IMR-90 (cell line): ENCODE results near the gene TBC1D3. TPM values are rescaled to one million over a fixed set of nuclear protein-coding genes. Genes with fewer than 3 reads are reported as not detected.
"Not testable (repeated sequence)": the region's sequence is repeated elsewhere in the genome, so short reads cannot be mapped to it uniquely, and the experiment has no call there.

ENCODE experiments used
- ATAC-seq: fragments of 200-7000 bp; cut with Tn5 transposase; 2 replicates; pipeline ENCODE4 v1.9.1; 2020; ENCODE audit warnings: low read depth, mild to moderate bottlenecking, moderate library complexity
- BruUV-seq: library from RNA; stranded (reverse); fragments of 400-500 nt; replicated peaks from 2 replicates; lab custom pipeline; 2021; lab: Mats Ljungman, UMichigan
- CTCF ChIA-PET: fragments of 300-600 bp; formaldehyde crosslinking; extraction: SDS; loops from one replicate; lab custom pipeline; 2021; ENCODE audit warnings: antibody characterized with exemption; lab: Yijun Ruan, JAX
- POLR2A ChIA-PET: fragments of 300-600 bp; sonication (Branson Sonifier 250); formaldehyde crosslinking; loops from one replicate; lab custom pipeline; 2022; ENCODE audit warnings: antibody characterized with exemption; ENCODE audit not compliant: unreplicated experiment; lab: Charles Lee
- DNase-seq: peaks from one replicate; pipeline ENCODE4 v3.0.0; 2013
- H2AFZ ChIP-seq: replicated peaks from 2 replicates; pipeline ENCODE3; 2013; ENCODE audit warnings: low read length, mild to moderate bottlenecking; ENCODE audit not compliant: poor library complexity
- H2AK5ac ChIP-seq: 2 replicates; pipeline ENCODE4 v1.6.1; 2013; ENCODE audit warnings: low read depth, low read length, inconsistent platforms
- H2AK9ac ChIP-seq: replicated peaks from 2 replicates; pipeline ENCODE3; 2013; ENCODE audit warnings: mild to moderate bottlenecking, low read depth, low read length, moderate library complexity; ENCODE audit not compliant: poor library complexity
- H2BK120ac ChIP-seq: 2 replicates; pipeline ENCODE4 v1.6.1; 2013; ENCODE audit warnings: low read depth, low read length, inconsistent platforms
- H2BK15ac ChIP-seq: 3 replicates; pipeline ENCODE4 v1.6.1; 2013; ENCODE audit warnings: low read depth, low read length, inconsistent platforms
- H2BK20ac ChIP-seq: 2 replicates; pipeline ENCODE4 v1.6.1; 2013; ENCODE audit warnings: low read depth, mild to moderate bottlenecking, inconsistent platforms, low read length, moderate library complexity
- H2BK5ac ChIP-seq: 2 replicates; pipeline ENCODE4 v1.6.1; 2013; ENCODE audit warnings: mild to moderate bottlenecking, low read depth, low read length, inconsistent platforms; ENCODE audit not compliant: poor library complexity, severe bottlenecking
- H3K14ac ChIP-seq: replicated peaks from 2 replicates; pipeline ENCODE4 v1.6.1; 2013; ENCODE audit warnings: low read depth, low read length, inconsistent platforms
- H3K18ac ChIP-seq: 2 replicates; pipeline ENCODE4 v1.6.1; 2013; ENCODE audit warnings: low read depth, low read length, control low read depth
- H3K23ac ChIP-seq: 2 replicates; pipeline ENCODE4 v1.6.1; 2013; ENCODE audit warnings: low read depth, low read length, inconsistent platforms
- H3K27ac ChIP-seq: 2 replicates; pipeline ENCODE4 v1.5.1; 2013; ENCODE audit warnings: mild to moderate bottlenecking, control low read depth, low read length; ENCODE audit not compliant: insufficient read depth
- H3K27me3 ChIP-seq: 2 replicates; pipeline ENCODE4 v1.6.1; 2013; ENCODE audit warnings: low read length; ENCODE audit not compliant: control insufficient read depth, insufficient read depth
- H3K36me3 ChIP-seq: 2 replicates; pipeline ENCODE4 v1.6.1; 2013; ENCODE audit warnings: low read length, mixed read lengths; ENCODE audit not compliant: control insufficient read depth, insufficient read depth
- H3K4ac ChIP-seq: 2 replicates; pipeline ENCODE4 v1.6.1; 2013; ENCODE audit warnings: low read depth, low read length, inconsistent platforms
- H3K4me1 ChIP-seq: 2 replicates; pipeline ENCODE4 v1.6.1; 2013; ENCODE audit warnings: low read length, mixed read lengths; ENCODE audit not compliant: control insufficient read depth, insufficient read depth
- H3K4me2 ChIP-seq: 2 replicates; pipeline ENCODE4 v1.6.1; 2013; ENCODE audit warnings: low read depth, mild to moderate bottlenecking, control low read depth, low read length, moderate library complexity
- H3K4me3 ChIP-seq: 2 replicates; pipeline ENCODE4 v1.5.1; 2013; ENCODE audit warnings: low read depth, mild to moderate bottlenecking, control low read depth, low read length, moderate library complexity; ENCODE audit not compliant: insufficient read depth
- H3K56ac ChIP-seq: 2 replicates; pipeline ENCODE4 v1.6.1; 2013; ENCODE audit warnings: low read length, inconsistent platforms; ENCODE audit not compliant: insufficient read depth; ENCODE audit errors: extremely low read depth
- H3K79me1 ChIP-seq, 2 experiments: 2 replicates each; pipeline ENCODE4 v1.6.1; 2013; ENCODE audit warnings: low read length in 2 of 2, inconsistent platforms in 1 of 2, low read depth in 1 of 2
- H3K9ac ChIP-seq: 2 replicates; pipeline ENCODE4 v1.6.1; 2013; ENCODE audit warnings: low read depth, low read length, control low read depth
- H3K9me1 ChIP-seq: 2 replicates; pipeline ENCODE4 v1.6.1; 2013; ENCODE audit warnings: low read length, inconsistent platforms; ENCODE audit not compliant: insufficient read depth
- H3K9me3 ChIP-seq: 2 replicates; pipeline ENCODE4 v1.6.1; 2013; ENCODE audit warnings: low read length; ENCODE audit not compliant: control insufficient read depth, insufficient read depth
- H4K20me1 ChIP-seq: 2 replicates; pipeline ENCODE4 v1.6.1; 2013; ENCODE audit warnings: low read length, inconsistent platforms; ENCODE audit not compliant: insufficient read depth
- H4K5ac ChIP-seq: 2 replicates; pipeline ENCODE4 v1.6.1; 2013; ENCODE audit warnings: mild to moderate bottlenecking, low read depth, low read length, control low read depth
- H4K8ac ChIP-seq, 2 experiments: 2 replicates each; pipeline ENCODE4 v1.6.1; 2013; ENCODE audit warnings: low read depth in 2 of 2, low read length in 2 of 2, control low read depth in 1 of 2, inconsistent platforms in 1 of 2
- H4K91ac ChIP-seq: 2 replicates; pipeline ENCODE4 v1.6.1; 2013; ENCODE audit warnings: low read depth, low read length, inconsistent platforms; ENCODE audit not compliant: insufficient read depth
- WGBS, 2 experiments: methylation state at CpG; one replicate each; pipeline versions ENCODE4 v1.1.5 to v1.1.7; 2013; ENCODE audit warnings: missing lambda C conversion rate in 2 of 2; ENCODE audit not compliant: insufficient read length in 1 of 2; ENCODE audit errors: extremely low coverage in 2 of 2; 5-methylcytosine and 5-hydroxymethylcytosine counted together
- dilution Hi-C: fragments of 300-500 bp; cut with HindIII; formaldehyde crosslinking; loops from one replicate; pipeline ENCODE4 v1.14.3; 2018; ENCODE audit warnings: low sequenced_read_pairs; ENCODE audit not compliant: unreplicated experiment
- in situ Hi-C: fragments of 300-500 bp; cut with MboI; formaldehyde crosslinking; loops from 3 replicates; pipeline ENCODE4 v1.14.3; 2019; ENCODE audit warnings: low sequenced_read_pairs, inconsistent platforms, mixed read lengths
- intact Hi-C: fragments of 100-400 bp; cut with micrococcal nuclease; formaldehyde crosslinking; loops from 2 replicates; pipeline ENCODE4 v1.10.0; 2022
- polyA plus RNA-seq, 3 experiments: library from polyadenylated mRNA; depleted of rRNA; stranded (reverse); fragments of >200 nt; gene quantifications; 2 replicates each; pipeline ENCODE4 v1.2.3, GENCODE V29; 2012; ENCODE audit warnings: low replicate concordance in 1 of 3
- total RNA-seq: library from RNA; depleted of rRNA; stranded (reverse); fragments of >200 nt; gene quantifications from 2 replicates; pipeline ENCODE4 v1.2.3, GENCODE V29; 2012

Gene TBC1D3
- total and polyA plus RNA-seq, 2 of the 4 experiments (the other 2 are of a cell fraction): not detected

GRCh38 chr17:38200271-38200670 lies 7.9 kb upstream of the TBC1D3 start:
- H4K8ac ChIP-seq, DNase-seq, H2BK5ac ChIP-seq, H2AK5ac ChIP-seq, H3K14ac ChIP-seq, H3K56ac ChIP-seq, H4K20me1 ChIP-seq, H2AFZ ChIP-seq, POLR2A ChIA-PET, ATAC-seq, H3K18ac ChIP-seq, H3K36me3 ChIP-seq, H4K5ac ChIP-seq, CTCF ChIA-PET, H2BK15ac ChIP-seq, H3K27me3 ChIP-seq, H4K91ac ChIP-seq, H3K79me1 ChIP-seq, H2BK120ac ChIP-seq, H3K9ac ChIP-seq, H3K4ac ChIP-seq, H3K27ac ChIP-seq, H2BK20ac ChIP-seq, intact Hi-C loops, BruUV-seq, H3K4me2 ChIP-seq, in situ Hi-C loops, dilution Hi-C loops, H3K9me3 ChIP-seq, H3K9me1 ChIP-seq, H2AK9ac ChIP-seq, H3K4me3 ChIP-seq, H3K4me1 ChIP-seq, H3K23ac ChIP-seq: not testable (repeated sequence)
- WGBS, 2 experiments: no CpG with 5 or more reads among the region's 2 CpGs

DNA sequence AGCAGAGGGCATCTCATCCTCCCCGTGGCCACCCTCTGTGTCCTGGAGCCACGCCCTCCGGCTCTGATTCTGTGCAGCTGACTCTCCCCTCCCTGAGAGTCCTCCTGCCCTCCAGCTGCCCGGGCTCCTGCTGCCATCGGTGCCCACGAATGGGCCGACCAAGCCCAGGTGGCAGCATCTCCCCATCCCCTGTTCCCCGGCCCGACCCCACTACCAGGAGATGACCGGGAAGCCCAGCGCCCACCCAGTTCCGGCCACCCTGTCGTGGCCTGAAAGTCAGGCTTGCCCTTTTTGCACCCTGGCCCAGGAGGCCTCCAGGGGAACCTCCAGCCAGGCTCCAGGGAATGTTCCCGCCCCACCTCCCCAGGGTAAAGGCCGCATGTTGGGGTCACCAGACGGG lies 57.5 kb downstream of the TBC1D3 start:
- H3K4me1 ChIP-seq, H4K8ac ChIP-seq, H2BK20ac ChIP-seq, H3K18ac ChIP-seq, H3K9me1 ChIP-seq, H3K9me3 ChIP-seq, H3K27me3 ChIP-seq, H2AK5ac ChIP-seq, intact Hi-C loops, H2AFZ ChIP-seq, H4K20me1 ChIP-seq, H3K4ac ChIP-seq, CTCF ChIA-PET, H3K27ac ChIP-seq, H2BK120ac ChIP-seq, H3K36me3 ChIP-seq, H2BK5ac ChIP-seq, H3K4me2 ChIP-seq, H3K56ac ChIP-seq, H3K23ac ChIP-seq, H3K9ac ChIP-seq, POLR2A ChIA-PET, DNase-seq, H4K5ac ChIP-seq, H2BK15ac ChIP-seq, H3K14ac ChIP-seq, H3K4me3 ChIP-seq, BruUV-seq, H3K79me1 ChIP-seq, ATAC-seq, H4K91ac ChIP-seq, H2AK9ac ChIP-seq, in situ Hi-C loops, dilution Hi-C loops: not testable (repeated sequence)
- WGBS, 2 experiments: no CpG with 5 or more reads among the region's 16 CpGs
